HG03060 (cell line): Measurements from ENCODE around the gene ATP9A.
"Not testable (repeated sequence)": the region's sequence is repeated elsewhere in the genome, so short reads cannot be mapped to it uniquely, and the experiment has no call there.

Experiments
- ATAC-seq: cut with Tn5 transposase; IDR thresholded peaks from one replicate; pipeline ENCODE4 v1.9.1; 2021; ENCODE audit warnings: low read depth, moderate number of reproducible peaks; ENCODE audit not compliant: unreplicated experiment

Gene ATP9A

GRCh38 chr20:51792960-51793359 is 24.8 kb upstream of the ATP9A start:
- ATAC-seq, result no peak

GRCh38 chr20:51791626-51792025 is 23.4 kb upstream of the ATP9A start:
- ATAC-seq, result no peak

- ATAC-seq, result no peak
Observed at GRCh38 chr20:51790256-51790655, 22.1 kb upstream of the ATP9A start.

- ATAC-seq, result no peak
Observed at GRCh38 chr20:51789434-51789833, 21.2 kb upstream of the ATP9A start.

GRCh38 chr20:51788822-51789221 is 20.6 kb upstream of the ATP9A start:
- no peak for ATAC-seq

- ATAC-seq, result no peak
Observed at GRCh38 chr20:51784299-51784698, 16.1 kb upstream of the ATP9A start.

GRCh38 chr20:51778229-51778759 is 10.1 kb upstream of the ATP9A start:
- not testable (repeated sequence) for ATAC-seq

- no peak for ATAC-seq
Observed at GRCh38 chr20:51775241-51775640, 7.1 kb upstream of the ATP9A start.

- no peak for ATAC-seq
Observed at GRCh38 chr20:51772236-51772635, 4.0 kb upstream of the ATP9A start.

- no peak for ATAC-seq
Observed at GRCh38 chr20:51769976-51770615, 1.9 kb upstream of the ATP9A start.

GRCh38 chr20:51768759-51769517 is 748 bp upstream of the ATP9A start:
- no peak for ATAC-seq

- no peak for ATAC-seq
Observed at GRCh38 chr20:51766994-51767866, 960 bp downstream of the ATP9A start.

GRCh38 chr20:51765381-51765780 is 2.8 kb downstream of the ATP9A start:
- ATAC-seq, result not testable (repeated sequence)

GRCh38 chr20:51763965-51764602 is 4.1 kb downstream of the ATP9A start:
- no peak for ATAC-seq

GRCh38 chr20:51760905-51761546 is 7.2 kb downstream of the ATP9A start:
- ATAC-seq, result no peak

GRCh38 chr20:51759769-51760510 is 8.2 kb downstream of the ATP9A start:
- ATAC-seq, result no peak

GRCh38 chr20:51758978-51759544 is 9.1 kb downstream of the ATP9A start:
- no peak for ATAC-seq

- no peak for ATAC-seq
Observed at GRCh38 chr20:51757226-51757625, 11.0 kb downstream of the ATP9A start.

GRCh38 chr20:51756653-51757052 is 11.5 kb downstream of the ATP9A start:
- ATAC-seq, result peak; percentile 57
